Parathyroid adenoma (tissue), 2 donors: Measurements from ENCODE around the gene C1orf210.

ENCODE experiments used
- H2AFZ ChIP-seq: fragments of 300-600 bp; sonication (generic); one replicate; pipeline ENCODE4 v1.7.0; 2017; ENCODE audit warnings: antibody characterized with exemption, mild to moderate bottlenecking
- H3K27ac ChIP-seq: fragments of 300-600 bp; sonication (generic); one replicate; pipeline ENCODE4 v1.7.0; 2017
- H3K27me3 ChIP-seq: fragments of 300-600 bp; sonication (generic); one replicate; pipeline ENCODE4 v1.7.0; 2017; ENCODE audit warnings: low read length; ENCODE audit not compliant: control insufficient read depth, insufficient read depth
- H3K36me3 ChIP-seq: fragments of 300-600 bp; sonication (generic); one replicate; pipeline ENCODE4 v1.7.0; 2017; ENCODE audit warnings: low read length; ENCODE audit not compliant: control insufficient read depth, insufficient read depth
- H3K4me1 ChIP-seq: fragments of 300-600 bp; sonication (generic); one replicate; pipeline ENCODE4 v1.7.0; 2017; ENCODE audit warnings: control low read depth
- H3K4me2 ChIP-seq: fragments of 300-600 bp; sonication (generic); one replicate; pipeline ENCODE4 v1.7.0; 2017; ENCODE audit warnings: low read length
- H3K4me3 ChIP-seq: fragments of 300-600 bp; sonication (generic); one replicate; pipeline ENCODE4 v1.7.0; 2017; ENCODE audit warnings: low read depth, low read length
- H3K79me2 ChIP-seq: fragments of 300-600 bp; sonication (generic); one replicate; pipeline ENCODE4 v1.7.0; 2017; ENCODE audit warnings: control low read depth
- H3K9ac ChIP-seq: fragments of 300-600 bp; sonication (generic); one replicate; pipeline ENCODE4 v1.7.0; 2017; ENCODE audit warnings: mild to moderate bottlenecking
- H3K9me3 ChIP-seq: fragments of 300-600 bp; sonication (generic); one replicate; pipeline ENCODE4 v1.7.0; 2017; ENCODE audit warnings: low read length; ENCODE audit not compliant: control insufficient read depth
- CTCF ChIP-seq: fragments of 300-600 bp; sonication (generic); IDR thresholded peaks from one replicate; pipeline ENCODE4 v1.7.0; 2017; ENCODE audit warnings: antibody characterized with exemption, mild to moderate bottlenecking
- donor health status: primary hyperparathyroidism.

The C1orf210 gene

GRCh38 chr1:43252225-43252624, 33.2 kb downstream of the C1orf210 start:
- Histone ChIP-seq H2AFZ (no peak overlapping the region), H3K27ac (no peak overlapping the region), H3K4me3 (no peak overlapping the region), H3K27me3 (no peaks in the 10 kb centered on the region), H3K36me3 (no peaks in the 10 kb centered on the region), H3K9ac (no peak overlapping the region), H3K4me2 (no peak overlapping the region), H3K9me3 (no peaks in the 10 kb centered on the region), H3K79me2 (no peaks in the 10 kb centered on the region), H3K4me1 (no peaks in the 10 kb centered on the region)
- TF ChIP-seq CTCF, result no peak

GRCh38 chr1:43251024-43251423, 34.4 kb downstream of the C1orf210 start:
- H3K27me3 ChIP-seq, result no peaks in the 10 kb centered on the region
- H3K4me1 ChIP-seq, result no peaks in the 10 kb centered on the region
- no peak overlapping the region for H3K4me3 ChIP-seq
- H3K9me3 ChIP-seq, result no peaks in the 10 kb centered on the region
- no peak for TF ChIP-seq CTCF
- no peaks in the 10 kb centered on the region for H3K36me3 ChIP-seq
- no peak overlapping the region for H2AFZ ChIP-seq
- no peak overlapping the region for H3K9ac ChIP-seq
- no peak overlapping the region for H3K4me2 ChIP-seq
- no peaks in the 10 kb centered on the region for H3K79me2 ChIP-seq
- no peak overlapping the region for H3K27ac ChIP-seq

- Histone ChIP-seq H3K9me3 (no peaks in the 10 kb centered on the region), H2AFZ (no peak overlapping the region), H3K36me3 (no peaks in the 10 kb centered on the region), H3K9ac (no peak overlapping the region), H3K27ac (no peak overlapping the region), H3K4me3 (no peak overlapping the region), H3K27me3 (no peaks in the 10 kb centered on the region), H3K4me1 (no peaks in the 10 kb centered on the region), H3K4me2 (no peak overlapping the region), H3K79me2 (no peaks in the 10 kb centered on the region)
- no peak for TF ChIP-seq CTCF
These were observed 35.0 kb downstream of the C1orf210 start for GRCh38 chr1:43250351-43250761.

GRCh38 chr1:43247256-43247921, 38.0 kb downstream of the C1orf210 start:
- no peaks in the 10 kb centered on the region for H3K36me3 ChIP-seq
- H2AFZ ChIP-seq, result no peak overlapping the region
- no peaks in the 10 kb centered on the region for H3K4me1 ChIP-seq
- no peak overlapping the region for H3K27ac ChIP-seq
- no peaks in the 10 kb centered on the region for H3K79me2 ChIP-seq
- H3K4me3 ChIP-seq, result no peak overlapping the region
- no peaks in the 10 kb centered on the region for H3K9me3 ChIP-seq
- H3K4me2 ChIP-seq, result no peak overlapping the region
- no peak overlapping the region for H3K9ac ChIP-seq
- H3K27me3 ChIP-seq, result no peaks in the 10 kb centered on the region
- no peak for TF ChIP-seq CTCF

GRCh38 chr1:43246466-43247213, 38.7 kb downstream of the C1orf210 start:
- Histone ChIP-seq H3K4me2 (no peak overlapping the region), H3K9ac (no peak overlapping the region), H2AFZ (no peak overlapping the region), H3K27ac (no peak overlapping the region), H3K27me3 (no peaks in the 10 kb centered on the region), H3K4me3 (no peak overlapping the region), H3K79me2 (no peaks in the 10 kb centered on the region), H3K9me3 (no peaks in the 10 kb centered on the region), H3K36me3 (no peaks in the 10 kb centered on the region), H3K4me1 (no peaks in the 10 kb centered on the region)
- TF ChIP-seq CTCF, result no peak
